ENCODE results near the gene FAM136A. TPM values are rescaled to one million over a fixed set of nuclear protein-coding genes. Genes with fewer than 3 reads are reported as not detected.
"Not testable (repeated sequence)": the region's sequence is repeated elsewhere in the genome, so short reads cannot be mapped to it uniquely, and the experiment has no call there.

The FAM136A gene
- total RNA-seq, 1 donor from 2014 or later = 31.2 TPM

- no peak for DNase-seq (ENCODE audit: extremely low read depth, low read depth, low spot score)
Measured at GRCh38 chr2:70300771-70301343, 1.0 kb downstream of the FAM136A start.

DNA sequence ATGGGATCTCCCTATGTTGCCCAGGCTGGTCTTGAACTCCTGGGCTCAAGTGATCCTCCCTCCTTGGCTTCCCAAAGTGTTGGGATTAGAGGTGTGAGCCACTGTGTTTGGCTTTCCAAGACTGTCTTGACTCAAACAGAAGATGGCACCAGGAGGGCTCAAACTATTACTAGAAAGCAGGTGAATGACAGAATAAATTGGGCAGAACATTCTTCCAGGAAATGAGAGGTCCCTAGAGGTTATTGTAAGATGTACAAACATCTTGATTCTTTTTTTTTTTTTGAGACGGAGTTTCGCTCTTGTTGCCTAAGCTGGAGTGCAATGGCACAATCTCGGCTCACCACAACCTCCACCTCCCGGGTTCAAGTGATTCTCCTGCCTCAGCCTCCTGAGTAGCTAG lies 4.0 kb downstream of the FAM136A start:
- DNase-seq (ENCODE audit: extremely low read depth, low read depth, low spot score) = not testable (repeated sequence)

DNA sequence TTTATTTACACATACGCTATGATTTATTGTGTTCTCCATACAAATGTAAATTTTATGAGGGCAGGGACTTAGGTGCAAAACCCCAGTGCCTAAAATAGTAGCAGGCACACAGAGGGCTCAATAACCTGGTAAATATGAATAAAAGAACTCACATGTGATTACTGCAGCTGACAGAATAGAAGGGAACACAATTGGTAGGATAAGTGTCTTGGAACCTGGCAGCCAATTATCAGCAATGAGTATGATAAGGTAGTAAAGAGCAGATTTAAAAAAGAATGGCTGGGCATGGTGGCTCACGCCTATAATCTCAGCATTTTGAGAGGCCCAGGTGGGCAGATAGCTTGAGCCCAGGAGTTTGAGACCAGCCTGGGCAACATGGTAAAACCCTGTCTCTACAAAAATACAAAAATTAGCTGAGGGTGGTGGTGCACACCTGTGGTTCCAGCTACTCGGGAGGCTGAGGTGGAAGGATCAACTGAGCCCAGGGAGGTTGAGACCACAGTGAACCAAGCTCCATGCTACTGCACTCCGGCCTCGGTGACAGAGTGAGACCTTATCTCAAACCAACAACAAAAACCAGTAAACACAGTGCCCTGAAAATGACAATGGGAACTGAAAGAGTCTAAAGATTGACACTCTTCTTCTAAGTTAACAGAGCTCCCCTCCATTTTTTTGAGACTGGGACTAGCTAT lies 18.2 kb downstream of the FAM136A start:
- no peak for DNase-seq (ENCODE audit: extremely low read depth, low read depth, low spot score)

GRCh38 chr2:70282439-70282838 lies 19.4 kb downstream of the FAM136A start:
- no peak for DNase-seq (ENCODE audit: extremely low read depth, low read depth, low spot score)

DNA sequence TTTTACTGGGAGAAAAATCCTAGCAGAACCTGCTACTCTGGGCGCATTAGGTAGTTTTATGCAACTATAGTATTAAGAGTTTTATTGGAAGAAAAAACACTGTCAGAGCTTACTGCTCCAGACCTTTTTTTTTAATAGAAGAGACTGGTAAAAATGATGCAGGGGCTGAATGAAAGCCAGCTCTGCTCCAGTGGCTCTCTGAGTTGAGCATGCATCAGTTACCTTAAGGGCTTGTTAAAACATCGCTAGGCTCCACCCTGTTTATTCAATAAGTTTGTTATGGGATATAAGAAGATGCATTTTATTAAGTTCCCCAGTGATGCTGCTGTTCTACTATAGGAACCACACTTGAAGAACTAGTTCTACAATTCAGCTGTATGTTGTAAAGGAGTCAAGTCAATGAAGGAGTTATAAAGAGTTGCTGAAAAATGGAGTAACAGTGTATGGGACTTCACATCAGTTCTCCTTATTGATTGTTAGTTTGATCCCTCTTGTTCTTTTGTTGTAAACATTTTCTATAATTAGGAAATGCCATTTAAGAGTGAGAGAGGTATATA lies 21.5 kb downstream of the FAM136A start:
- no peak for DNase-seq (ENCODE audit: extremely low read depth, low read depth, low spot score)

GRCh38 chr2:70270323-70270722 lies 31.5 kb downstream of the FAM136A start:
- DNase-seq (ENCODE audit: extremely low read depth, low read depth, low spot score) = no peak

DNA sequence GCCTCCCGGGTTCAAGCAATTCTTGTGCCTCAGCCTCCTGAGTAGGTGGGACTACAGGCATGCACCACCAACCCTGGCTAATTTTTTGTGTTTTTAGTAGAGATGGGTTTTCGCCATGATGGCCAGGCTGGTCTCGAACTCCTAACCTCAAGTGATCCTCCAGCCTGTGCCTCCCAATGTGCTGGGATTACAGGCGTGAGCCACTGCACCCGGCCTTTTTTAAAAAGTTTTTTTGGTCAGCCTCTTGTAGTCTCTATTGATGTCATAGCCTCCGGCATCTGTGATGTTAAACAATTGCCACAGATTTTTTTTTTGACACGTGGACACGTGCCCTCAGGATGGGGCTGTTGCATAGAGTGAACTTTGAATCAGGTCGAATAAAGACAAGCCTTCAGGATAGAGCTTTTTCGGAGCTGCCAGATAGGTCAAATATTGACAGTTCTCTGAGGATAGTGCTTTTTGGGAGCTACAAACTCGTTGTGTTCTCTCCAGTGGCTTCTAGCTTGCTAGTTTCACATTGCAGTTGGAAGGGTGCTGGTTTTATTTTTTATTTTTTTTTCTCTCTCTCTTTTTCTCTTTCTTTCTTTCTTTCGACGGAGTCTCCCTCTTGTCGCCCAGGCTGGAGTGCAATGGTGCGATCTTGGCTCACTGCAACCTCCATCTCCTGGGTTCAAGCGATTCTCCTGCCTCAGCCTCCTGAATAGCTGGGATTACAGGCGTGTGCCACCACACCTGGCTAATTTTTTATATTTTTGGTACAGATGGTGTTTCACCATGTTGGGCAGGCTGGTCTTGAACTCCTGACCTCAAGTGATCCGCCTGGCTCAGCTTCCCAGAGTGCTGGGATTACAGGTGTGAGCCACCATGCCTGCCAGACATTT lies 32.2 kb downstream of the FAM136A start:
- DNase-seq (ENCODE audit: extremely low read depth, low read depth, low spot score) = not testable (repeated sequence)

- not testable (repeated sequence) for DNase-seq (ENCODE audit: extremely low read depth, low read depth, low spot score)
Measured at GRCh38 chr2:70266925-70267324, 34.9 kb downstream of the FAM136A start.

GRCh38 chr2:70261501-70261900 lies 40.4 kb downstream of the FAM136A start:
- no peak for DNase-seq (ENCODE audit: extremely low read depth, low read depth, low spot score)

DNA sequence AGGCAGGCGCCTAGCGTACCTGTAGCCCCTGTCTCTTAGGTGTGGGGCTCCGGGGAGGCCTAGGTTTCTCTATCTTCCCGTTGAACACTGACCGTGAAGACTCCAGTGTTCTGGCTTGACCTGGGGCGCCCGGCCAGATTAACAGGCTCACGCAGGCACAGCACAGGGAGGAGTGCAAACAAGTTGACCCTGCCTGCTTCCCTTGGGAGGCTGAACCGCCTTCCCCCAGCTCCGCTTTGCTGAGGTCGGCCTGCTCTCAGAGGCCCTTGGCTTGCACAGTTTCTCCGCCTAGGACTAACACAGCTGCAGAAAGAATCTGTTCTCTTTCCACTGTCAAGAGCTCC lies 43.4 kb downstream of the FAM136A start:
- no peak for DNase-seq (ENCODE audit: extremely low read depth, low read depth, low spot score)

GRCh38 chr2:70255637-70256314 lies 46.1 kb downstream of the FAM136A start:
- DNase-seq (ENCODE audit: extremely low read depth, low read depth, low spot score) = no peak

DNA sequence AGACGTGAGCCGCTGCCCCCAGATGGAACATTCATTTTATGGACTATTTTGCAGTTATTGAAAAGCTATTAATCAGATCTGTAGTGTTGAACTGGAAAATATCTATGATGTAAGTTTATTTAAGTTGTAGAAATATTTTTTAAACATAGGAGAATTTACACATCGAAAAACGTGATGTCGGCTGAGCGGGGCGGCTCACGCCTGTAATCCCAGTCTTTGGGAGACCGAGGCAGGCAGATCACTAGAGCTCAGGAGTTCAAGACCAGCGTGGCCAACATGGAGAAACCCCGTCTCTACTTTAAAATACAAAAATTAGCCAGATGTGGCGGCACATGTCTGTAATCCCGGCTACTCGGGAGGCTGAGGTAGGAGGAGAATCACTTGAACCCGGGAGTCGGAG lies 51.4 kb downstream of the FAM136A start:
- DNase-seq (ENCODE audit: extremely low read depth, low read depth, low spot score) = no peak

- peak; percentile 94 for DNase-seq (ENCODE audit: extremely low read depth, low read depth, low spot score)
Measured at GRCh38 chr2:70248181-70248847, 53.6 kb downstream of the FAM136A start, which contains the start of gene TIA1. Gene TIA1 (minus strand): TSS chr2:70248628. CDS start chr2:70248430, 198 bp downstream.

DNA sequence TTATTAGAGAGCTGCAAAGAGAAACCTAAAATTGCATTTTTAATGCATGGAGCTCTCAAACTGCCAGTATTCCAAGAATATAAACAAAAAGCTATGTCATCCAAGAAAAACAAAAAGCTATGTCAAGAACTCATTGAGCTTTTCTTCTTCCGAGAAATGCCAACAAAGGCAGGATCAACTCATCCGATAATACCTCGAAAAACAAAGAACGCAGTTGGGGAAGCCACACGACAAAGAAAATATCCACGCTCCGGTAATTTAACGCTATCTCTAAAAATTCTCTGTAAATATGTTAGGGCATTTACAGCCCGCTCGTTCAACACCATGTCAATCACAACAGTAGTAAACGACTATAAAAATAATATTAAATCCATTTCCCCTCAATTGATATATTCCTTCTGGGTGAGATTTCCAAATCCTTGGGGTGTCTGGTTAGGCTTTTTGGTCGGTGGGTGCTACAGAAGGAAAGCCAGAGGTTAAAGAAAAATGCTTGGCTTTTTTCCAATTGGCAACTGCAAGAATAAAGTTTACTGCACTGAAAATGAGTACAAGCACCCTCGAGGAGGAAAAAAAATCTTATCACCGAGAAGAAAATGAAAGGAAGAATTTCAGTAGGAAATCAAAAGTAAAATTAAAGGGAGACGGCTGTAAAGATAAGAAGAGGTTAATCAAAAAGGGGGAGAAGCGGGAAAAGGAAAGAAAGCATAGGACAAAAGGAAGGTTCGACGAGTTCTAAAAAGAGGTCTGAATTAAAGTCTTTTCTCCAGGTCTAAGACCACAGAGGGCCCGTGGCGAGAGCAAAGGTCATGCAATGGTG lies 54.3 kb downstream of the FAM136A start:
- no peak for DNase-seq (ENCODE audit: extremely low read depth, low read depth, low spot score)

Other genes starting within 250 kb of the FAM136A start
- gene PCBP1, start 214.6 kb downstream of the FAM136A start, total RNA-seq = 140 and 237 TPM in 2 replicates
- 8.4 and 16.6 TPM in 2 replicates for gene C2orf42, start 111.0 kb downstream of the FAM136A start, total RNA-seq
- gene TIA1, start 53.4 kb downstream of the FAM136A start, total RNA-seq = 50.5 and 91.8 TPM in 2 replicates
- gene PCYOX1, start 43.9 kb downstream of the FAM136A start, total RNA-seq = 37.0 and 44.5 TPM in 2 replicates
- 147 and 159 TPM in 2 replicates for gene SNRPG, start 8.3 kb downstream of the FAM136A start, total RNA-seq